ENCODE results near the gene KISS1R.

The KISS1R gene

DNA sequence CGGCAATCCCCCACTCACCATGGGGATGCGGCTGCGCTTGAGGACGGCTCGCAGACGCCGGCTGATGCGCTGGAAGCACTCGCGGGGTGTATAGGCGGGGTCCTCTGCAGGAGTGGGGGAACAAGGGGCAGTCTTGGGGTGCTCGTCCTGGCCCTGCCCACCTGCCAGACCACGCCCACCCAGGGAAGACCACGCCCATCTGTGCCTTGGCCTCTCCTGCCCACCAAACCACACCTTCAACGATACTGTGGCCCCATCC lies 17.2 kb upstream of the KISS1R start:
- DNase-seq (ENCODE audit: low read depth) = no peak

DNA sequence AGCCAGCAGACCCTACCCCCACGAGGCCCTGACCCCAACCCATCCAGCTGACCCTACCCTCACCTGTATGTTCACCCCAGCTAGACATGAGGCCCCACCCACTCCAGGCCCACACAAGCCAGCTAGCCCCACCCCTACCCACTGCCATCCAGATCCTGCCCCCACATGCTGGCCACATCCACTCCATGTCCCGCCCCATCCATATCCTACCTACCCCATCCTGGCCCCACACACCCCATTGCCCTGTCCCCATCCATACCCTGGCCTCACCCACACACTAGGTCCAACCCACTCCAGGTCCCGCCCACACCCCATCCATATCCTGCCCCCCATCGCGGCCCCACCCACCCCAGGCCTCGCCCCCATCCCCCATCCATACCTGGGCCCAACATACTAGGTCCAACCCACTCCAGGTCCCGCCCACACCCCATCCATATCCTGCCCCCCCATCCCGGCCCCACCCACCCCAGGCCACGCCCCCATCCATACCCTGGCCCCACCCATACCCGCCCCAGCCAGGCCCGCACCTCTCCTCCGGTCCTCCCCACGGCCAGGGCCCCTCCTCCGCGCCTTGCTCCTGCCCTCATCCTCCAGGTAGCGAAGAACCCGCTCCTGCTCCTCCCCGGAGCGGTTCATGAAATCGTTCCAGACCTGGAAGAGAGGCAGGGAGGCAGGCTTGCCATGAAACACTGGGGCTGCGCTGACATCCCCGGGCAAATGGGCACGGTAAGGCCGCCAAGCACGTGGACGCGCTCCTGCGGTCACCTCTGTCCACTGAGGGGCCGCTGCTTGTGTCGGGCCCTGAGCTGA lies 16.6 kb upstream of the KISS1R start:
- no peak for DNase-seq (ENCODE audit: low read depth)

DNA sequence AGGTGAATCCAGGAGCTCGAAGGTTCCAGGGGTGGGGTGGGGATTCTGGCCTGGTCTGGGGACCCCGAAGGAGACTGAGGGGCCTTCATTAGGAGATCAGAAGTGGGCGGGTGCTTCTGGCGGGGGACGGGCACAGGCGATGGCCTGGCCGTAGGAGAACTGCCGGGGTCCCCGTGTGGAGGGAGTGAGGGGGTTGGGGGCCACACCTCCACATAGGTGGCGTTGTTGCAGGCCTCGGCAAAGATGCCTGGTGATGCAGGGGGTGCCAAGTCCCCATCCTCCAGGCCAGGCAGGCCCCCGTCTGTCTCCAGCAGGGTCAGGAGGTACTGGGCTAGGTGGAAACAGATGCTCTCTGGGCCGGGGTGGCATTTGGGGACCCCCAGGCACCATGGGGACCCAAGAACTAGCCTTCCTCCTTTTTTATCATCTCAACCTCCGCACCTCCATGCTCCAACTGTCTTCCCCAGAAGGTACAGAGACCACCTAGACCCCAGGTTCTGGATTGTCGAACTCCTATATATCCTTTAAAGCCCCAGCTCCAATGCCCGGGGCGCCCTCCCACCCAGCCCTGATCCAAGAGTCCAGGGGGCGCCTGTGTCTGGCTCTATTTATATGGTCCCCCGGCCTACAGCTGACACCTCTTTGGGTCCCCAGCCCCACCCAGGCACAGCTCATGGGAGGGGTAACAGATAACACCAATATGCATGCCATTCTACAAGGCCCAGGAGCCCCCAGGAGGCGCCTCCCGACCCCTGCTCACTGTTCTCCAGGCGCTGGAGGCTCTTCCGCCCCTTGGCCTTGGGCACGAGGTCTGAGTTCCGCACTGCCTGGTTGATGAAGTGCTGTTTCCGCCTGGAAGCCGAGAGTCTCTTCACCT lies 15.7 kb upstream of the KISS1R start:
- DNase-seq (ENCODE audit: low read depth) = no peak

DNA sequence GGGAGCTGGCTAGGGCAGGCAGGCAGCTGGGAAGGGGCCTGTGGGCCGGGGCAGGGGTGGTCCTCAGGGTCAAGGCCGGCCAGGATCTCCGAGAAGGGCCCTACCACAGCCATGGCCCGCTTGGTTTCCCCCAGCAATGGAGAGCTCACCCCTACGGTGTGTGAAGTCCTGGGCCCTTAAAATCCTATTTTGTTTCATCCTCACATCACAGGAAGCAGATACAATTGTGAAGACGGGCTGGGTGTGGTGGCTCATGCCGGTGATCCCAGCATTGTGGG lies 15.1 kb upstream of the KISS1R start:
- no peak for DNase-seq (ENCODE audit: low read depth)

DNA sequence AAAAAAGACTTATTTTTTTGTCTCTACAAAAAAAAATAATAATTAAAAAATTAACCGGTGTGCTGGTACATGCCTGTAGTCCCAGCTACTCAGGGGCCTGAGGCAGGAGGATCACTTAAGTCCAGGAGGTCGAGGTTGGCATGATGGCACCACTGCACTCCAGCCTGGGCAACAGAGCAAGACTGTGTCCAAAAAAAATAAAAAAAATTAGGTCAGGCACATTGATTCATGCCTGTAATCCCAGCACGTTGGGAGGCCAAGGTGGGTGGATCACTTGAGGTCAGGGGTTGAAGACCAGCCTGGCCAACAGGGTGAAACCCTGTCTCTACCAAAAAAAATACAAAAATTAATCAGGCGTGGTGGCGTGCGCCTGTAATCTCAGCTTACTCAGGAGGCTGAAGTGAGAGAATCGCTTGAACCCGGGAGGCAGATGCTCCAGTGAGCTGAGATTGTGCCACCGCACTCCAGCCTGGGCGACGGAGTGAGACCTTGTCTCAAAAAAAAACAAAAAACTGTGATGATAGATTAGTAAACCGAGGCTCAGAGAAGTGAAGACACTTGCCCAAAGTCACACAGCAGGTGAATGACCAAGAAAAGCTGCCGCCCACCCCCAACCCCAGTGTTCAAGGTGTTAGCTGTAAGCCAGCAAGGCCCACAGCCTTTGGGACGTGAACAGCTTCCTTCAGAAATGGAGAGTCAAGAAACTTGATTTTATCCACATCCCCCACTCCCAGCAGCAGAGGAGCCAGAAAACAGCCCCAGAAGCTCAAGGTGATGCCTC lies 14.5 kb upstream of the KISS1R start:
- no peak for DNase-seq (ENCODE audit: low read depth)

DNA sequence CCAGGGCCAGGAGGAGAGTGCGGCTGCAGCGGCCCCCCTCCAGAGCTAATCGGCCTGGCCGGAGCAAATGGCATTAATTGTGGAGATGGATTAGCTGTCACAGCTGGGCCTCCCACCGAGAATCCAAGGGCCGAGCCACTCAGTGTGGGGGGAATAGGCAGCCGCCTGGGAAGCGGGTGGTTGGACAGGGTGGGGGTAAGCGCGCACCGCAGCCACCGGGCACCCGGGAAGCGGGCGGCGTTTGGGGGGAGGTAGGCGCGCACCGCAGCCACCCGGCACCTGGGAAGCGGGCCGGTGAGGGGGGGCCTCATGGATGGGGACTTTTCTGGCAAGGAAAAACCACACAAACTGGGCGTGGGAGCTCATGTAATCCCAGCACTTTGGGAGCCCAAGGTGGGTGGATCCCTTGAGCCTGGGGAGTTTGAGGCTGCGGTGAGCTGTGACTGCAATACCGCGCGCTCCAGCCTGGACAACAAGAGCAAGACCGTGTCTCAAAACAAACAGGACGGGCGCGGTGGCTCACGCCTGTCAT lies 13.8 kb upstream of the KISS1R start:
- DNase-seq (ENCODE audit: low read depth) = no peak

DNA sequence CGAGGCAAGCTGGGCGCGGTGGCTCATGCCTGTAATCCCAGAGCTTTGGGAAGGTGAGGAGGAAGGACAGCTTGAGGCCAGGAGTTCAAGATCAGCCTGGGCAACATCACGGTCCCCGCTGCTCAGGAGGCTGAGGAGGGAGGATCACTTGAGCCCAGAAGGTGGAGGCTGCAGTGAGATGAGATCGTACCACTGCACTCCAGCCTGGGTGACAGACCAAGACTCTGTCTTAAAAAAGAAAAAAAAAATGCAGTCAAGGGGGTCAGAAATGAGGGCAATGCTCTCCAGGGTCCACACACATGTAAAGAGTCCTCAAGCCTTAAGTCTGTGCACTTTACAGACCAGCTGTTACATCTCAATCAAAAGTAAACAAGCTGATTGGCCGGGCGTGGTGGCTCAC lies 12.6 kb upstream of the KISS1R start:
- no peak for DNase-seq (ENCODE audit: low read depth)

DNA sequence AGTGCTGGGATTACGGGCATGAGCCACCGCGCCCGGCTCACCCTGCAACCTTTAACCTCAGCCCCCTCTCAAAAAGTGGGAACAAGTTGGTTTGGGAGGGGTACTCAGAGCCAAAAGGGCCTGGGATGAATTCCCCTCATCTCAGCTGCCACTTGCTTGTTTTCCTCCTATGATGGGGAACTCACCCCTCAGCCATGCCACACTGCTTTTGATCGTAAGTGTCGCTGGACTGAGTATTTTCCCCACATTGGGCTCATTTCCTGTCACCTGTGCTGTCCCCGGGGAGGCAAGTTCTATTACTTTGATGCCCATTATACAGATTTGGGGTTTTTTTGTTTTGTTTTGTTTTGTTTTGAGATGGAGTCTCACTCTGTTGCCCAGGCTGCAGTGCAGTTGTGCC lies 10.7 kb upstream of the KISS1R start:
- no peak for DNase-seq (ENCODE audit: low read depth)

DNA sequence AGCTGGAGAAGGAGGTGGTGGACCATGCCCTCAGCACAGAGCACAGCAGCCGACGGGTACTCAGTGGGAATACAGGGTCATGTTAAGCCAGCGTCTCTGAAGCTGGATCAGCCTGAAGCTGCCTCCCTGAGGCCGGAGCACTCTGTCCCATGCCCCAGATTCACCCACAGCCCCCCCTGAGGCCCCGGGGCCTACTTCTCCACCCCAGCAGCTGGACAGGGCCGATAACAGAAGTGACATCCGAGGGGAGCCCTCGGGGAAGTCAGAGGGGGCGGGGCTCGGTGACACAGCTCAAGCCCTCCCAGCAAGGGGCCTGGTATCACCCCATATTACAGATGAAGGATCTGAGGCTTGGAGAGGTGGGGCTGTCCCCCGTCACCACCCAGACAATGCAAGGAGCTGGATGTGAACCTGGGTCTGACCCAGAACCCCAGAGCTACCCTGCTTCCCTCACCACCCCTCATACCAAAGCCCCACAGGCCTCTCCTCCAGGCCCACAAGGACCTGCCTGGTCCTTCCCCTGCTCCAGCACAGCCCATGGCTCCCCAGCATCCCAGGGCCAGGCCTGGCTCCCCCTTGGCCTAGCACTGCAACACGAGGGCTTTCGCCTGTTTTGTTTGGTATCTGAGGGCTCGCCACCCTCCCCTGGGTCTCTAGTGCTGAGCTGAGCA lies 9.8 kb upstream of the KISS1R start:
- DNase-seq (ENCODE audit: low read depth) = no peak

DNA sequence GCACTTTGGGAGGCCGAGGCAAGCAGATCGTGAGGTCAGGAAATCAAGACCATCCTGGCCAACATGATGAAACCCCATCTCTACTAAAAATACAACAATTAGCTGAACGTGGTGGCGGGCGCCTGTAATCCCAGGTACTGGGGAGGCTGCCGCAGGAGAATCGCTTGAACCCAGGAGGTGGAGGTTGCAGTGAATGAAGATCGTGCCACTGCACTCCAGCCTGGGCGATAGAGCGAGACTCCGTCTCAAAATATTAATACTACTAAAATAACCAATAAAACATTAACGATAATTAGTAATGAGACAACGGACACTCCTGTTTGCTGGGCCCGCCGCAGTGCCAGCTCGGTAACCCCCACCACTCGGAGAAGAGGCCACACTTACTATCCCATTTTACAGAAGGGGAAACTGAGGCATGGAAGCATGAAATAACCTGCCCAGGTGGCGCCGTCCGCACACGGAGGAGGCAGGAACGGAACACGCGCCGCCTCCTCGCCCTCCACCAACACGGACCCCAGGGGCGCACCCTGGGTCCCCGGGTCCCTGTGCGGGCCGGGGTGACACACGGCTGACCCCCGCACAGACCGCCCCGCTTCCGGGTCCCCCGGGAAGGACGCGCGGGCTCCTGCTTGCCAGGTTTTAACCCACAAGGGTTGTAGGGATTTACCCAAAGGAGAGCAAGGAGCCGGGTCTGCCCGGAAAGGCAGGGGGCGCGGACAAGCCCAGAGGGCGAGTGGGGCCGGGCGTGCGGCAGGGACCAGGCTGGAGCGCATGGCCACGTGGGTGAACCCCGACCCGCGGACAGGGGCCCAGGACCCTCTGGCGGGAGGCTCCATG lies 5.7 kb upstream of the KISS1R start:
- no peak for DNase-seq (ENCODE audit: low read depth)

DNA sequence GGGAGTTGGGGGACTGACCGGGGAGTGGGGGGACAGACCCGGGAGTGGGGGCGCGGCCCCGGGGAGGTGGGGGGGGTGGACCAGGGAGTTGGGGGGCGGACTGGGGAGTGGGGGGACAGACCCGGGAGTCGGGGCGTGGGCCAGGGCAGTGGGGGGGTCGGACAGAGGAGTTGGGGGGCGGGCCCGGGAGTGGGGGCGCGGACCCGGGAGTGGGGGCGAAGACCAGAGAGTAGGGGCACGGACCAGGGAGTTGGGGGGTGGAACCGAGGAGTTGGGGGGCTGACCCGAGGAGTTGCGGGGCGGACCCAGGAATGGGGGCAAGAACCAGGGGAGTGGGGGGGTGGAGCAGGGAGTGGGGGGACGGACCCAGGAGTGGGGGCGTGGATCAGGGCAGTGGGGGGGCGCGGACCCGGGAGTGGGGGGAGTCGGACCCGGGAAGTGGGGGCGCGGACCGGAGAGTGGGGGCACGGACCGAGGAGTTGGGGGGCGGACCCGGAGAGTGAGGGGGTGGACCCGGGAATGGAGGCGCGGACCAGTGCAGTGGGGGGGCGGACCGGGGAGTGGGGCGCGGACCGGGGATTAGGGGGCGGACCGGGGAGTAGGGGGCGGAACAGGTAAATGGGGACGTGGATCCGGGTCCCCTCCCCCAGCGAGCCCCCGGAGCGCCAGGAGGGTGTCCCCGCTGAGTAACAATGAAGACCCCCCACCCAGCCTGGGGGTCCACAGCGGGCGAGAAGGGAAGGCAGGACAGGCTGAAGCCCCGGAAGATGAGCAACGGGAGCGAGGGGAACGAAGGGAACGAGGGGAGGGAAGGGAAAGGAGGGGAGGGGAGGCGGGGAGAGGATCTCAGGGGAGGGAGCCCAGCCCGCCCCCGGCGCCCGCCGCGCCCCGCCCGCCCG lies 4.7 kb upstream of the KISS1R start:
- no peak for DNase-seq (ENCODE audit: low read depth)

DNA sequence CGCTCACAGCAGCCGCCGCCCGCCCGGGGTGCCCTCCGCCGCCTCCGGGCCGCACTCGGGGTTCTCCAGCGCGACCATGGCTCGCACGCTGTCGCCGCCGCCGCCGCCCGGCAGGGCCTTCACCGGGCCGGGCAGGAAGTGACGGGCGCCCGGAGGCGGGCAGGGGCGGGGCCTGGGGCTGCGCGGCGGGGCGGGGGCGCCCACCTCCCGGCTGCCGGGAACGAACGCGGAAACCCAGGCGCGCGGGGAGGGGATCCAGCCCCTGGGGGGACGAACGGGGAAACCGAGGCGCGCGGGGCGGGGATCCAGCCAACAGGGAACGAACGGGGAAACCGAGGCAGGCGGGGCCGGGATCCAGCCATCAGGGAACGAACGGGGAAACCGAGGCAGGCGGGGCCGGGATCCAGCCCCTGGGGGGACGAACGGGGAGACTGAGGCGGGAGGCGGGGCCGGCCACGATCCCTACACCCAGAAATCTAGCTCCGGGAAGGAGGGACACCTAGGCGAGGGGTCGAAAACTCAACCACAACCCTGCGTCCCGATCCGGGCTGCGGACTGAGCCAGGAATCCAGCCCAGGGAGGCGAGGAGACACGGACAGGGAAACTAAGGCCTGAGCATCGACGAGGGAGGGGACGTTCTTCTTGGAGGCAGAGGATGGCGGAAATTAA lies 3.9 kb upstream of the KISS1R start, which contains the start of gene R3HDM4:
Gene R3HDM4 (minus strand): TSS at position 140 of the 669 bp plus-strand sequence. CDS start 62 bp downstream, at position 78.
- peak; percentile 82 for DNase-seq (ENCODE audit: low read depth)

DNA sequence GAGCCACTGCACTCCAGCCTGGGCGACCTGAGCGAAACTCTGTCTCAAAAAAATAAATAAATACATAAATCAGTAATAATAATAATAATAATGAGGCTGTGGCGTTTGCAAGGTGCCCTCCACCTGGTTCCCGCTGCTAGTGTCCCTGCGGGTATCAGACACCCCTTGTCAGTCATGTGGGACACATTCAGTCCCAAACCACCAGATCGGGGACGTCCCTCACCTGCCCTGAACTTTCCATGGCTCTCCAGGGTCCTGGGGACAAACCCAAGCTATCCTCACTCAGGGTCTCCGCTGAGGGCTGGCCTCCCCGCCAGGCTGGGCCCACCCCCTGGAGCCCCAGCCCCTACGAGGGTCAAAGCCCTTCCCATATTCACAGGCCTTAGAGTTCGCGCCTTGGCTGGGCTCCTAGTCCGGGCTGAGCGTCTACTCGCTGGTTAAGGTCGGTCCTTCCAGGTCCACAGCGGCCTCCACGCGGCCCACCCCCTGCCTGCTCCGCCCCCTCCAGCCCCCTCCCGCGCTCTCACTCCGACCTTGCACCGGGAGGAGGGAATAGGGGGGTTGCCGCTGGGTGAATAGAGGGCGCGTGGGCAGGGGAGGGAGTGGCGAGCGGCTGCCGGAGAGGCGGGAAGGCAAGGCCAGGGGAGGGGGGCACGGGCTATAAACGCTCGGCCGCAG lies 349 bp upstream of the KISS1R start:
- DNase-seq (ENCODE audit: low read depth) = no peak

DNA sequence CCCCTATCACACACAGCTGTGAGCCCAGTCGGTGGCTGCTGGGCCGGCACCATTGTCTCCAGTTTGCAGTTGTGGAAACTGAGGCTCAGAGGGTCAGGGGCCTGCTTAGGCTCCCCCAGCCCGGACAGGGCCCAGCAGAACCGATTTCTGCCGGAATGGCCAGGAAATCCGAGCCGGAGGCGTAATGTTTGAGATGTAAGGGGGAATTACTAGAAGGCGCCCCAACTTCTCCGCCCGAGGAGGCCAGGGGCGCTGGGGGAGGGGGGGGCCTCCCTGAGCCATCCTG lies 962 bp downstream of the KISS1R start:
- DNase-seq (ENCODE audit: low read depth) = no peak

DNA sequence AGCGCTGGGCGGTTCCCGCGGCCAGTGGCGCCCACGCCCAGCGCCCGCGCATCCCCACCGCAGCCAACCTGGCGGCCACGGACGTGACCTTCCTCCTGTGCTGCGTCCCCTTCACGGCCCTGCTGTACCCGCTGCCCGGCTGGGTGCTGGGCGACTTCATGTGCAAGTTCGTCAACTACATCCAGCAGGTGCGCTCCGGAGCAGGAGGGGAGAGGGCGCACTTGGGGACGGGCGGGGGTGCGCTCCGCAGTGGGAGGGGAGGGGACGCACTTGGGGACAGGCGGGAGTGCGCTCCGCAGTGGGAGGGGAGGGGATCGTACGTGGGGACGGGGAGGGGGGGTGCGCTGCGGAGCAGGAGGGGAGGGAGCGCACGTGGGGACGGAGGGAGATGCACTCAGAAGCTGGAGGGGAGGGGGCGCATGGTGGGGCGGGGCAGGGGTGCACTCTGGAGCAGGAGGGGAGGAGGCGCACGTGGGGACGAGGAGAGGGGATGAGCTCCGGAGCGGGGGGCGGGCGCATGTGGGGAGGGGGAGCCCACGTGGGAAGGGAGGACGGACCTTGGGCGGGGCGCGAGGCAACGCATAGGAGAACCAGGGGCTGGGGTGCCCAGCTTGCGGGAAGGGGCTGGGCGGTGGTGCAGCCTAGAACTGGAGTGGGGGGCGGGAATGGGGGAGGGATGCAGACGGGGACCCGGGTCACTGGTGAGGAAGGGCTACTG lies 1.5 kb downstream of the KISS1R start:
- DNase-seq (ENCODE audit: low read depth) = no peak

DNA sequence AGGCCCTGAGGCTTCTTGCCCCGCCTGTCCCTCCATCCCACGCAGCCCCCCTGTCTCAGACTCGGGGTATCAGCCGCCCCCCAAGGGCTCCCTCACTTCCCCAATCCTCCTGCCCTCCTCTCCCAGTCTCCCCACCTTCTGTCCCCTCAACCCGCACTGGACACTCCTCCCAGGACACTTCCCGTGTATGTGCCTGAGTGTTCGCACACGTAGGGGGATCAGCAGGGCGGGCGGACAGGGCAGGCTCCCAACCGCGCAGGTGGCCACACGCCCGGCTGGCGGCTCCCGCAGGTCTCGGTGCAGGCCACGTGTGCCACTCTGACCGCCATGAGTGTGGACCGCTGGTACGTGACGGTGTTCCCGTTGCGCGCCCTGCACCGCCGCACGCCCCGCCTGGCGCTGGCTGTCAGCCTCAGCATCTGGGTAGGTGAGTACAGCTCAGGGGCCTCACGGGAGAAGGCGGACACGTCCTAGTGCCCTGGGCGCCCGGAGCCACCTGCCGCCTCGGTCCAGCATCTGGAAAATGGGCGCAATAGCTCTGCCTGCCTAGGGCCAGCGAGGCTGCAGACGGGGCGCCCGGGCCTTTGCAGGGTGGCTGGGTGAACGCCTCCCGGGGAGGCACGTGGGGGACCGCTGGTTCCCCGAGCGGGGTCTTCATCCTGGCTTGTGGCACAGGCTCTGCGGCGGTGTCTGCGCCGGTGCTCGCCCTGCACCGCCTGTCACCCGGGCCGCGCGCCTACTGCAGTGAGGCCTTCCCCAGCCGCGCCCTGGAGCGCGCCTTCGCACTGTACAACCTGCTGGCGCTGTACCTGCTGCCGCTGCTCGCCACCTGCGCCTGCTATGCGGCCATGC lies 2.3 kb downstream of the KISS1R start:
- DNase-seq (ENCODE audit: low read depth) = no peak

DNA sequence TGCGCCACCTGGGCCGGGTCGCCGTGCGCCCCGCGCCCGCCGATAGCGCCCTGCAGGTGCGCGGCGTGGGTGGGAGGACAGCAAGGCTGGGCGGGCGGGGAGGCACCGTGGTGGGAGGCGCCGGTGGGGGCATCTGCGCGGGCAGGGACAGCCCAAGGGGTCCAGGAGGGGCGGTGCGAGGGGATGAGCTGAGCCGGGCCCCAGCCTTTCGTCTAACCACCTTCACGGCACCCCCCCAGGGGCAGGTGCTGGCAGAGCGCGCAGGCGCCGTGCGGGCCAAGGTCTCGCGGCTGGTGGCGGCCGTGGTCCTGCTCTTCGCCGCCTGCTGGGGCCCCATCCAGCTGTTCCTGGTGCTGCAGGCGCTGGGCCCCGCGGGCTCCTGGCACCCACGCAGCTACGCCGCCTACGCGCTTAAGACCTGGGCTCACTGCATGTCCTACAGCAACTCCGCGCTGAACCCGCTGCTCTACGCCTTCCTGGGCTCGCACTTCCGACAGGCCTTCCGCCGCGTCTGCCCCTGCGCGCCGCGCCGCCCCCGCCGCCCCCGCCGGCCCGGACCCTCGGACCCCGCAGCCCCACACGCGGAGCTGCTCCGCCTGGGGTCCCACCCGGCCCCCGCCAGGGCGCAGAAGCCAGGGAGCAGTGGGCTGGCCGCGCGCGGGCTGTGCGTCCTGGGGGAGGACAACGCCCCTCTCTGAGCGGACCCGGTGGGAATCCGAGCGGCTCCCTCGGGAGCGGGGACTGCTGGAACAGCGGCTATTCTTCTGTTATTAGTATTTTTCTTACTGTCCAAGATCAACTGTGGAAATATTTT lies 3.1 kb downstream of the KISS1R start:
- peak; percentile 59 for DNase-seq (ENCODE audit: low read depth)

All from stimulated activated CD4-positive, alpha-beta T cell treated with anti-CD3 and anti-CD28 coated beads, Interleukin-2, amount 100 ng/mL, for 4 hours (primary cell).